ENCODE results near the gene HHIPL2. TPM values are rescaled to one million over a fixed set of nuclear protein-coding genes. Genes with fewer than 3 reads are reported as not detected.
"Not testable (repeated sequence)": the region's sequence is repeated elsewhere in the genome, so short reads cannot be mapped to it uniquely, and the experiment has no call there.

Gene HHIPL2
- total RNA-seq, 1 donor: not detected

DNA sequence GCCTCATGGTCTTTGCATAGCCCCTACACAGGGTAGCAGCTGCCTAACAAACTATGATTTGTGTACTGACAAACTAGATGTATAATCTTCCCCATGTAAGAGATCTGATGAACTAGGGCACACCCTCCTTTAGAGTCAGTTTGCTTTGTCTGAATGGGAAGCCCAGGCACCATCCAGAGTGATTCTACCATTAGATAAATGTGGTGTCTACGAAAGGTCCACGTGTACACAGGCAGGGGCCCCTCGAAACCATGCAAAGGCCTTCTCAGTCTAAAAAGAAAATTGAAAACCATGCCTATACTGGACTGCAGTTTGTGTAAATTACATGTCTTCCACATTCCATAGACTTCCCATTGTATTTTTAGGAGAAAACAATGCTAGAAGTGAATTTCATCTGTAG lies 18.7 kb downstream of the HHIPL2 start:
- no peak overlapping the region for H3K4me3 ChIP-seq (ENCODE audit: low read depth, low read length)
- no peak for DNase-seq (ENCODE audit: low read depth)
- TF ChIP-seq, protein P1, sequence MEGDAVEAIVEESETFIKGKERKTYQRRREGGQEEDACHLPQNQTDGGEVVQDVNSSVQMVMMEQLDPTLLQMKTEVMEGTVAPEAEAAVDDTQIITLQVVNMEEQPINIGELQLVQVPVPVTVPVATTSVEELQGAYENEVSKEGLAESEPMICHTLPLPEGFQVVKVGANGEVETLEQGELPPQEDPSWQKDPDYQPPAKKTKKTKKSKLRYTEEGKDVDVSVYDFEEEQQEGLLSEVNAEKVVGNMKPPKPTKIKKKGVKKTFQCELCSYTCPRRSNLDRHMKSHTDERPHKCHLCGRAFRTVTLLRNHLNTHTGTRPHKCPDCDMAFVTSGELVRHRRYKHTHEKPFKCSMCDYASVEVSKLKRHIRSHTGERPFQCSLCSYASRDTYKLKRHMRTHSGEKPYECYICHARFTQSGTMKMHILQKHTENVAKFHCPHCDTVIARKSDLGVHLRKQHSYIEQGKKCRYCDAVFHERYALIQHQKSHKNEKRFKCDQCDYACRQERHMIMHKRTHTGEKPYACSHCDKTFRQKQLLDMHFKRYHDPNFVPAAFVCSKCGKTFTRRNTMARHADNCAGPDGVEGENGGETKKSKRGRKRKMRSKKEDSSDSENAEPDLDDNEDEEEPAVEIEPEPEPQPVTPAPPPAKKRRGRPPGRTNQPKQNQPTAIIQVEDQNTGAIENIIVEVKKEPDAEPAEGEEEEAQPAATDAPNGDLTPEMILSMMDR (IDR thresholded peaks at IDR 0.05; ENCODE audit: insufficient read depth, low read depth, low read length): no peak

DNA sequence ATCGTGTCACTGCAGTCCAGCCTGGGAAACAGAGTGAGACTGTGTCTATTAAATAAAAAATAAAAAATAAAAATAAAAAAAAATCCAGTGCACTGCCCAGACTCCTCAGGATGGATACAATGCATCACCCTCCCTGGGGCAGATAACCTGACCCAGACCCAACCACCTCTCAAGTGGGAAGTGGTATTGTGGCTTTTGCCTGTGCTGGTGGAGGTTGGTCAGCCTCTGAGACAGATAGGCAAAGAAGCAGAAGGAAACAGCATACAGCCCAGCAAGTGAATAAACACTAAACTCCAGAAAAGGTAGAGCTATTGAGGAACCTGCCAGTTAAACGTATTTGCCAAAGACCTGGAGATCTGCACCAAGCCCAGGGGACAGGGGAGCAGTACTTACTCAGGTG lies 22.0 kb downstream of the HHIPL2 start:
- TF ChIP-seq, protein P1 (IDR thresholded peaks at IDR 0.05; ENCODE audit: insufficient read depth, low read depth, low read length): no peak
- no peak for DNase-seq (ENCODE audit: low read depth)
- no peak overlapping the region for H3K4me3 ChIP-seq (ENCODE audit: low read depth, low read length)

DNA sequence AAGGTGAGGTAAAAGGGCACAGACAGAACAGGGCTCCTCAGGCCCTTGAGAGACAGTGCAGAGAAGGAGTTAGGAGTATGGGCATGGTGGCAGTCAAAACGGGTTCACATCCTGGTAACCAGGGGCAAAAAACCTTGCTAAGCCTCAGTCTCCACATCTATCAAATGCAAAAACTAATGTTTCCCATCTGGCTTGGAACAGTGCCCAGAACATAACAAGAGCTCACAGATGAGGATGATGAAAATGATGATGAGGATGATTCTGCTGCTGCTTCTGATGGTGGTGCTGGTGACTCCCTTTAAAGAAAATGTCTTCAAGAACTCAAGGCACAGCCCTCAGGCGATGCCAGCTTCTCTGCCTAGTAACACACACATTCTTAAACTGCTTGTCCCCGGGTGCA lies 24.1 kb downstream of the HHIPL2 start:
- no peak overlapping the region for H3K4me3 ChIP-seq (ENCODE audit: low read depth, low read length)
- DNase-seq (ENCODE audit: low read depth): no peak
- TF ChIP-seq, protein P1 (IDR thresholded peaks at IDR 0.05; ENCODE audit: insufficient read depth, low read depth, low read length): no peak

DNA sequence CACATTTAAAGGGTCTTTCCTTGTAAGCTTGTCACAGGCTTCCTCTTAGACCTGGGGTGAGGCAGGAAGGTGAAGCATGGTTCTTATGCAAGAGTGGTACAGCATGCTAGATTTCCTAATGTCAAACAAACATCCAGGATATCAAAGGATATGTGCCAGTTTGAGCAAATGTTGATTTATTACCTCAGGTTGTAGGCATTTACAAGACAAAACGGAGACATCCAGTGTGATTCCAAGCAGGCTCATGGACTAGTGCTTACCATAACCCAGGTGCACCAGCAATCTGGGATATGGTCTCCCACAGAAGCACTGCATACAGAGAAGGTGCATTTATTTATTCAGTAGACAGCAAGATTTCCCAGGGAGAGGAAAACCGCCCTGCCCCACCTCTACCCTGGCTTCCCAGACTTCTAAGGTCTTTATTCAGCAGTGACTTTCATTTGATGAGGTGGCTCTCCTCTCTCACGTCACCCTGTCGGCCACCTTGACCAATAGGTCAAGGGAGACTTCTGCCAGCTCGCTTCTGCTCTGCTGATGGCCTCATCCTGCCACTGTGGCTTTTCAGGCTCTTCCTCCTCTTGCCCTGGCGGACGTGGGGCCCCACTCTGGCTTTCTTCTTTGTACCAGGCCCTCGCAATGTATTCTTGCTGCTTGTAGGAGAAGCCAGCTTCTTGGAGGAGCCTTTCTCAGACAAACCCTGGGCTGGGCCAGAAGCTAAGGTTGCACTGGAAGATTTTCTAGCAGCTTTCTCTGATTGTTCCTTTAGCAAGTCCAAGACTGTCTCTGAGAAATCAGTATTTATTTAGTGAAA lies 25.6 kb downstream of the HHIPL2 start:
- TF ChIP-seq, protein P1 (IDR thresholded peaks at IDR 0.05; ENCODE audit: insufficient read depth, low read depth, low read length): no peak
- H3K4me3 ChIP-seq (ENCODE audit: low read depth, low read length): no peak overlapping the region
- no peak for DNase-seq (ENCODE audit: low read depth)

DNA sequence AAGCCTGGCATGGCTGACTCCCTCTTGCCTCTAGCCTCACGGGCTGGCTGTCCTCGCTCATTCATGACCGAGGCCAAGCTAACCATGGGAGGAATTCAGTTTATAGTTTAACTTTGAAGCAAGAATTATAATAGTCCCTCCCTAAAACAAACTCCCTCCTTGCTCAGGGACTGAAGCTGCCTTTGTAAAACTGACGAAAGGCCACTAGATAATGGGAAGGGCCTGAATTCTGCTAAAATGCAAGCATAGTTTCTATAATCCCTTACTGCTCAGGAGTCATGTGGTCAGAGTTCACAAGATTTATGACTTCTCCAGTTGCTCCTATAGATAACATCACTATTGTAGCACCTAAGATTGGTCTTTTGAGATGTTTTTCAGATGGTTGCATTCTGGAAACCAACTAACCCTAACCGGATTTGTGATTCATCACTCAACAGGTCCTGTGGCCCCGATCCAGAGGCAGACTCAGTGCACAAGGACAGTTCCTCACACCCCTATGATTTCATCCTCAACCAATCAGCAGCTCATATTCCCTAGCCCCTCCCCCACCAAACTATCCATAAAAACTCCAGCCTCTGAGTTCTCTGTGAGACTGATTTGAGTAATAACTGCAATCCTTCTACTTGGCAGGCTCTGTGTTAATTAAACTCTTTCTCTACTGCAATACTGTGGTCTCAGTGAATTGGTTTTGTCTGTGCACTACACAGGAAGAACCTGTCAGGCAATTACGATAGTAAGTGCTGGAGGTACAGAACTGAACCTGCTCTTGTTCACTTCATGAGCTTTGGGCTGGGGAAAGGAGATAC lies 26.4 kb downstream of the HHIPL2 start:
- no peak overlapping the region for H3K4me3 ChIP-seq (ENCODE audit: low read depth, low read length)
- TF ChIP-seq, protein P1 (IDR thresholded peaks at IDR 0.05; ENCODE audit: insufficient read depth, low read depth, low read length): no peak
- DNase-seq (ENCODE audit: low read depth): peak; percentile 74

DNA sequence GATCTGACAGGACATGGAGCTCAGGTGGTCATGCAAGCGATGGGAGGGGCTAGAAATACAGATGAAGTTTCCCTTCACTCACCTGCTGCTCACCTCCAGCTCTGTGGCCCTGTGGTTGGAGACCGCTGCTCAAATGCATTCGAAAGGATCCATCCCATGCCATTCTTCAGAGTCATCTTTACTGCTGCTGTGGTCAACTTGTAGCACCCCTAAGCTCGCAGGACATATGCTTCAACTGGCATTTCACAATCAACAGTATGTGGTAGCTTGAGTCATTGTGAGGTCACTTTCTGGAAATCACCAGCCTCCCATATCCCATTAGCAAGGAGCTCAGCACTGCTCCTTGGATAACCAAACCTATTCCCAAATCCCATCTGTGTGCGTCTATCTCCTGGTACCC lies 58.4 kb downstream of the HHIPL2 start:
- peak; percentile 83 for DNase-seq (ENCODE audit: low read depth)

DNA sequence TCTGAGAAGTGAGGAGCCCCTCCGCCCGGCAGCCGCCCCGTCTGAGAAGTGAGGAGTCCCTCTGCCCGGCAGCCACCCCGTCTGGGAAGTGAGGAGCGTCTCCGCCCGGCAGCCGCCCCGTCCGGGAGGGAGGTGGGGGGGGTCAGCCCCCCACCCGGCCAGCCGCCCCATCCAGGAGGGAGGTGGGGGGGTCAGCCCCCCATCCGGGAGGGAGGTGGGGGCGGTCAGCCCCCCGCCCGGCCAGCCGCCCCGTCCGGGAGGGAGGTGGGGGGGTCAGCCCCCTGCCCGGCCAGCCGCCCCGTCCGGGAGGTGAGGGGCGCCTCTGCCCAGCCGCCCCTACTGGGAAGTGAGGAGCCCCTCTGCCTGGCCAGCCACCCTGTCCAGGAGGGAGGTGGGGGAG lies 60.1 kb downstream of the HHIPL2 start:
- not testable (repeated sequence) for DNase-seq (ENCODE audit: low read depth); H3K4me3 ChIP-seq (ENCODE audit: low read depth, low read length)

More for the DNA sequence above, 58.4 kb downstream of the HHIPL2 start:
- H3K4me3 ChIP-seq (ENCODE audit: low read depth, low read length): not testable (repeated sequence)

DNA sequence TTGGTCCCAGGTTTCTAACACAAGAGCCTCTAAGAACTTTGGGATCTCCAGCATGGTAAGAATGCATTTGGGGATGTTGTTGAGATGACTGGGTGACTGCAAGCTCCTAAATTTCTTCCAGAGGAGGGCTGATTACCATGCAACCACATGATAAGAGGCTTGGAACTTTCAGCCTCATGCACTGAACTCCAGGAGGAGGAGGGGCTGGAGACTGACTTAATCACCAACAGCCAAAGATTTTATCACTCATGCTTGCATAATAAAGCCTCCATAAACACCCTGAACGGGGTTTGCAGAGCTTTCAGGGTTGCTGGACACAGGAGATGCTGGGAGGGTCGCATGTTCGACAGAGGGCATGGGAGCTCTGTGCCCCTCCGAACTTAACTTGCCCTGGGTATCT lies 63.9 kb downstream of the HHIPL2 start:
- DNase-seq (ENCODE audit: low read depth): peak; percentile 58
- H3K4me3 ChIP-seq (ENCODE audit: low read depth, low read length): not testable (repeated sequence)

DNA sequence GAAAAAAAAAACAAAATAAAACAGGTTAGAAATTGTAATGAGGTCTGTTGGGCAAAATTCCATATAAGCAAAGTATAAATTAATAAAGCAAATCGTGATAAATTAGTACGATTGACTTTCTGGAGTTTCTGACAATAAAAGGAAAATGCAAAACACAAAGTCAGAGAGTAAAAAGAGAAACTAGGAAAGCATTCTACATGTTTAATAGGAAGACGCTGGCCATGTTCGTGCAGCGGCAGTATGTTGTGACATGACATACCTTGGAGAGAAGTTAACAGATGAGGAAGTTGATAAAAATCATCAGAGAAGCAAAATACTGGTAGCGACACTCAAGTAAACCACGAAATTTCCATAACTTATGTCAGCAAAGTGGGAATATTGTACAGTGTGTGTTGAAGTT lies 68.3 kb downstream of the HHIPL2 start:
- H3K4me3 ChIP-seq (ENCODE audit: low read depth, low read length); DNase-seq (ENCODE audit: low read depth): not testable (repeated sequence)

Measured in fibroblast of villous mesenchyme (primary cell).